Epithelial cell of proximal tubule (primary cell): ENCODE results near the gene CEP68. TPM values are rescaled to one million over a fixed set of nuclear protein-coding genes. Genes with fewer than 3 reads are reported as not detected.
"Not testable (repeated sequence)": the region's sequence is repeated elsewhere in the genome, so short reads cannot be mapped to it uniquely, and the experiment has no call there.

Experiments
- DNase-seq: peaks from one replicate; pipeline ENCODE4 v3.0.0-alpha.2; 2011; ENCODE audit warnings: low read depth
- H3K4me3 ChIP-seq: 2 replicates; pipeline ENCODE4 v1.5.1; 2011; ENCODE audit warnings: low read depth, mild to moderate bottlenecking, low read length
- CTCF ChIP-seq: conservative IDR thresholded peaks from 2 replicates; pipeline ENCODE4 v1.5.1; 2012; ENCODE audit warnings: low read depth, mild to moderate bottlenecking, low read length
- total RNA-seq: library from RNA; depleted of rRNA; stranded (reverse); fragments of >200 nt; gene quantifications from 2 replicates; pipeline ENCODE4 v1.2.3, GENCODE V29; 2015

CEP68 gene
- total RNA-seq, 1 donor from 2014 or later: 5.1 TPM

DNA sequence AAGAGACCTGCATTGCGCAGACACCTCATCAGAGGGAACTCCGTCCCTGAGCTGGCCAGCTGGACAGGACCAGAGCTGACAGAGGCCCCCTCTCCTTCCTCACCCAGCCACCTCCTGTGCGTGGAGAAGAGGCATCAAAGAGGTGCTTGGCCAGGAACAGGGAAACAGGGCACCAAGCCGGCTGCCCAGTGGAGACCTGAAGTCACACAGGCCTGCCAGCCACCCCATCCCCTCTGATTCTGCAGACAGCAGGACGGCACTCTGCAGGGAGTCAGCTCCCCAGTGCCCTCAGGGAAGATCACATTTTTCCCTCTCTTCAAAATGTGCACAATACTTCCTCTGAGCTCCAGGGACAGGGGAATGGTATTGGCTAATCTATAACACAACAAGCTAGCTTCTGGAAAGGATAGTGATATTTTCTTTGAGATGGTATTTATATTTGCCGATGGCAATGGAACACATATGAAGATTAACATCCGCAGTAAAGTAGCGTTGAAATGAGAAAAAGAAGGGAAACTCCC is 36.5 kb upstream of the CEP68 start:
- TF ChIP-seq CTCF: no peak
- no peak overlapping the region for H3K4me3 ChIP-seq
- DNase-seq: no peak

GRCh38 chr2:65020251-65020650 is 36.0 kb upstream of the CEP68 start:
- not testable (repeated sequence) for H3K4me3 ChIP-seq

GRCh38 chr2:65020943-65021528 is 35.2 kb upstream of the CEP68 start:
- TF ChIP-seq CTCF: no peak
- DNase-seq: no peak

More at GRCh38 chr2:65020251-65020650, 36.0 kb upstream of the CEP68 start:
- DNase-seq: not testable (repeated sequence)

DNA sequence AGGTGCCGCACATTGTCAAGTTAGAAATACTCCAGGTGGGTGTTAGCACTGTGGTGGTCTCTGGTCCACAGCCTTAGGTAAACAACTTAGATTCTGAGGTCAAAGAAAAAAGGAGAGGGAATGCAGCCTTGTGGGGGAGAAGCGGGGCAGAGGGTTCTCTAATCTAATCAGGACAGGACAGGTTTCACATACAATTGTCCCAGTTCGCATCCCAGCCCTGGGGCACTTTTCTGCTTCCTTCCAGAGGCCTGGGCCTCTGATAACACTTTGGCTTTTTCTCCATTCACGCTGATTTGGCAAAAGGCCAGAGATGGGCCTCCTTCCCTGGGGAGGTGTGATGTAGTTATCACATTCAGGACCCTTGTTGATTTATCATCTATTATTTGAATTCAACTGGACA is 34.5 kb upstream of the CEP68 start:
- no peak overlapping the region for H3K4me3 ChIP-seq
- no peak for TF ChIP-seq CTCF
- no peak for DNase-seq

More at GRCh38 chr2:65020943-65021528, 35.2 kb upstream of the CEP68 start:
- H3K4me3 ChIP-seq: no peak overlapping the region

GRCh38 chr2:65022189-65022588 is 34.0 kb upstream of the CEP68 start:
- no peak for TF ChIP-seq CTCF
- H3K4me3 ChIP-seq: no peak overlapping the region
- no peak for DNase-seq

GRCh38 chr2:65023742-65024141 is 32.5 kb upstream of the CEP68 start:
- H3K4me3 ChIP-seq: no peak overlapping the region
- TF ChIP-seq CTCF: no peak
- DNase-seq: no peak

DNA sequence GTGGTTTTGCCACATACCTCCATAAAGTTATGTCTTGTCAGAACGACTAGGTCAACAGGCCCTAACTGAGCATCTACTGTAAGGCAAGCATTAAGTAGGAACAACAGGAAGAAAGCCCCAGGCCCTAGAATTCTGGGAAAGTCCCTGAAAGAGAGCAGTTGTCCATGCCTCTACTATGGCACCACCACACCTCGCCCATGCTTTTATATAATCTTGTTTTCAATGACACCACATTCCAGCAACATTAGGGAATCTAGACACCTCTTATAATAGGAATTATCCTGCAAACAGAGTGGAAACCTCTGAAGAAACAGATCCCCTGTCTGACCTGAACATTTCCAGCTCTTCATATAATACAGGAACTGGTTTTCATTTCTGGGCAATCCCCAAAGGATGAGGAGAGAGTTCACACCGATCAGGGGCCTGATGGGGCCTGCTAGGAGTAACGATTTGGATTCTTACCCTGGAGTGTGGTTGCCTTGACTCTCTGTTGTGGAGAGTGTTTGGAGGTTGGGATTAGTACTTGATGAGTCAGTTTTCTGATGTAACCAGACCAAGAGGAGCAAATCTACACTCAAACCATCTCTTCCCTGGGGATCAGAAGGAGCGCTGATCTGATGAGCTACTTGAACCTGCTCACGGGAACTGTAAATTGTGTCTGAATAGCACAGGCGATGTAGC is 31.9 kb upstream of the CEP68 start:
- no peak for TF ChIP-seq CTCF
- H3K4me3 ChIP-seq: no peak overlapping the region
- DNase-seq: no peak
